NCI-H510A (cell line): ENCODE data around the gene PZP.

Source experiments
- DNase-seq: peaks from one replicate; lab custom pipeline; 2025; lab: John Stamatoyannopoulos, UW

Gene PZP

GRCh38 chr12:9104087-9104486 lies 104.1 kb downstream of the PZP start:
- DNase-seq, result no peak

DNA sequence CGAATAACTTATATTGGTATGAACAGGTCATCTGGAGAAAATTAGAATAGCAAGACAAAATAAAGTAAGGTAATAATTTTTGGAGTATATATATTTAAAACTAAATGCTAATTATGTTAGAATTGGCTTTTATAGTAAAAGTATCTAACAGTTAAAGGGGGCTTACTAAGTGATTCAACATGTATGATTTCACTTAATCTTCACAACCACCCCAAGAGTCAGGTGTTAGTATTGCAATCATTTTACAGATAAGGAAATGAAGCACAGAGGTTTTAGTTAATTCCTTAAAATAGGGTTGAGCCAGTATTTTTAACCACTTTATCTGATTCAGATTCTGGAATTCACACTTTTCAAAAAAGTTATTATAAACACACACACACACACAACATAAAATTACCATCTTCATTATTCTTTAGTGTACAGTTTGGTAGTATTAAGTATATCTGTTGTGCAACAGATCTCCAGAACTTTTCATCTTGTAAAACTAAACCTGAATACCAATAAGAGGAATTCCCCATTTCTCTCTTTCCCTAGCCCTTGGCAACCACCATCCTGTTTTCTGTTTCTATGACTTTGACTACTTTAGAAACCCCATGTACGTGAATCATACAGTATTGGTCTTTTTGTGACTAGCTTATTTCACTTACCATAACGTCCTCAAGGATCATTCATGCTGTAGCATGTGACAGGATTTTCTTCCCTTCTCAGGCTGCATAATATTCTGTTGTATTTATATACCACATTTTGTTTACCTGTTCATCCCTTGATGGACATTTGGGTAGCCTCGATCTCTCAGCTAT lies 104.9 kb downstream of the PZP start:
- DNase-seq, result no peak

DNA sequence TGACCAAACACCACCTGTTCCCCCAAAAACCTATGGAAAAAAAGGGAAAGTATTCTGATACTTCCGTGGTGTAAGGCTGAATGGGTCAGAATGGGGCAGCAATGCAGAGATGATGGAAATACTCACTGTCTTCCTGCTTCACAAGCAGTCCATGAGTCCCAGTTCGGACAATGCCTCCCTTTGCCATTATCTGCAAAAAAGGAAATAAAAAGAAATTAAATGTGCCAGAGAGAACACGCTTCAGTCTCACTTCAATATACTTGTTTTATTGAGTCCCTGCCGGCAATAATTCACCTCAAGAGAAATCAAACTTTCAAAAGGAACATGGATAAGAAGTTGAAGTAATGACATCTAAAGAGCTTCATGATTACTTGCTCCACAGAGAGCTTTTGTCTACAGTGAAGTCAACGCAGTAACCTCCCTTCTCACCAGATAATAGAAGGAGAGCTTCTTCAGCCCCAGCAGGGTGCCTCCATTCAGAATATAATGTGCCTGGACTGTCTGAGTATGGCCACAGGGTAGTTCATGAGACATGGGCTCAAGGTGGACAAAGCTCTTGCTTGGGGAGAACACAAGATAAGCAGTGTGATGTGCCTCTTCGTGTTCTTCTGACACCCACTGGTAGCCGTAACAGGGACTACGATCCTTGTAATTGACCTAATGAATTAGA lies 107.0 kb downstream of the PZP start:
- DNase-seq, result no peak

GRCh38 chr12:9099552-9100190 lies 108.5 kb downstream of the PZP start:
- no peak for DNase-seq
